HG03442 (cell line): ENCODE data around the gene ENAH.
A peak's percentile ranks its signal among the peaks of the same experiment; 100 is the strongest.
"Not testable (repeated sequence)": the region's sequence is repeated elsewhere in the genome, so short reads cannot be mapped to it uniquely, and the experiment has no call there.

Experiments used
- ATAC-seq: cut with Tn5 transposase; IDR thresholded peaks from one replicate; pipeline ENCODE4 v1.9.1; 2021; ENCODE audit warnings: mild to moderate bottlenecking, moderate library complexity; ENCODE audit not compliant: unreplicated experiment

ENAH gene

DNA sequence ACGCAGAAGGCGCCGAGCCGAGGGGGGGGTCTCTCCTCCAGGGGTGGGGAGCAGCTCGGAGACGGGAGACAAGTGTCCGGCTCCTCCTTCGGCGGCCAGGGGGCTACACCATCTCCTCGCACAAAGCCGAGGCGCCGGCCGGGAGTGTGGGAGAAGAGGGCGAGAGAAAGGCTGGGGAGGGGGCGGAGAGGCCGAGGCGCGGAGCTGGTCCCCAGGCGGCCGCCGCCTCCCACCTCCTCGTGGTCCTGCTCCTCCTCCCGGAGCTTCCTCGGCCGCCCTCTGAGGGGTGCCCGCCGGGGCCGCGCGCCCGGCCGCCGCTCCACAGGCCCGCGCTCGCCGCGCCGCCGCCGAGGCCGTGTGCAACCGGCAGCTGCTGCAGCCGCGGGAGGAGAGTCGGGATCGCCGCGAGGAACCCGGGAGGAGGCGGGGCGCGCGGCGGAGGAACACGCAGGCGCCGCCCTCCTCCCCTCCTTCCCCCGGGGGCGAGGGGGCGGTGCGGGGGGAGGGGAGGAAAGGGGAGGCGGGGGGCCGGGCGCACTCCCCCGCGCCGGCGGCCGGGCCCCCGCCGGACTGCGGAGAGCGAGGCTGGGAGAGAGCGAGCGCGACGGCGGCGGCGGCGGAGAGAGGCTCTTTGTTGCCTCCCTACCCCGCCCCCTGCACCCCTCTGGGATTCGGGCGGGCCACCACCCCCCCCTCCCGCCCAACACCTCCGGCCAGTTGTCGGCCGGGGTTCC is at the start of gene ENAH:
Gene ENAH (minus strand): TSS at position 395 of the 734 bp plus-strand sequence. CDS start 433 bp downstream, outside the sequence.
- ATAC-seq, result peak; percentile 57

DNA sequence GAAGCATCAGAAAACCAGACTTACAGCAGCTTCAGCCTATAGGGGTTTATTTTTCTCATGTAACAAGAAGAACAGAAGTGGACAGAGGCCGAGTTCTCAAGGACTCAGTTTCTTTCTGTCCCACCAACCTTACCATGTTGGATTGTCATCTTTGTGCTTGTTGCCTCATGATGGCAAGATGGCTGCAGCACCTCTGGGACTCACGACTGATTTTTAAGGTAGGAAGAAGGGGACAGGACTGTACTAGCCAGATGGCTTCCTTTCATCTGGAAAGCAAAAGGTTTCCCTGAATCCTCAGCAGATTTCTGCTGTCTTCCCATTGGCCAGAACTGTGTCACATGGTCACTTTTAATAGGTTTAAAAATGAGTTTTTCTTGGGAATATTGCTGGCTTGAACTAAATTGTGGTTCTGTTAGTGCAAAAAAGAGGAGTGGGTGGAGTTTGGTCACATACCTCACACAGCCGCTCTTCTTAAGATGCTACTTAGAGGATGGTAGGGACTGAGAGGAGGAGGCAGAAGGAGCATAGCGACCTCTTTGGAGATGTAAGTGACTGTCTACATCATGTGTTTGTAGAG is 48.1 kb upstream of the ENAH start:
- no peak for ATAC-seq

DNA sequence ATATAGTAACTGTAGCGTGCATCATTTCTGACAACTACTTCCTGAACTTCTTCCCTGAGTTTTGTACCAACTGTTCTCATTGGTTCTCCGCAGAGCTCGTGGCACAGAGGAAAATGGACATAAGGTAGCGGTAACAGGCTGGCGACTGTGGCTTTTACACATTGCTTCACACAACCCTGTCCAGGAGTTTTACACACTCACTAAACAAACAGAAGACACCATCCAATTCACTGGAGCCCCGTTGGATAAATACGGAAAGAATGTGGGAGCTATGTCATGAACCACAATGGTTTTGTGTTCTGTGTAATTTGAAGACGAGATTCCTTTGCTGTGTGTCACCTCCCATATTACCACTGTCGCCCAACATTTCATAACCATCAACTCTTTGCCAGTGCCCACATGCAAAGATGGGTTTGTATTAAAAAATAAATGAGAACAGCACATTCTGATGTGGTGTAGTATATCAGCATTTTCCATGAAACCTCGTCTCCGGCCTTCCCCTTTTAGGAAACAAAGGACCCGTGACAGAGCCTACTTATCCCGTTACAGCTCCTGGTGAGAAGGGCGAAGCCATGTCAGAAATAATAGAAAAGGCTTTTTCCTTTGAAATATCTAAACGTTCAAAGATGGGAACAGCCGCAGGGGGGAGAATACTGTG is 47.4 kb upstream of the ENAH start:
- ATAC-seq, result no peak

DNA sequence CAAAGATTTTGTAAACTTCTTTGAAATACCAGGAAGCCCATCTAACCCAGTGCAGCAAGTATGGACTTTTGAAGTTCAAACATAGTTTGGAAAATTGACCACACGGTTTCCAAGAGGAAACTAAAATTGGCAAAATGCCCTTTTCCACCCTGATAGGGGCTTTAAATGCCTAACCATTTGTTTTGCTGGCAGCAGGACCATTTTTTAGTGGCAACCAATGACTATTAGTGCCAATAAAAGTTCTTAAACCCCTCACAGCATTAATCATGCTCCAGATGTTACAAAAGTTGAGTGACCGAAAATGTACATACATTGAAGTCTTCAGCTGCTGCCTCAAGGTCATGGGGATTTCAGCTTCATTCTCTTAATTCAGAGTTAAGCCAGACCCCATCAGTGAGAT is 46.4 kb upstream of the ENAH start:
- ATAC-seq, result no peak

DNA sequence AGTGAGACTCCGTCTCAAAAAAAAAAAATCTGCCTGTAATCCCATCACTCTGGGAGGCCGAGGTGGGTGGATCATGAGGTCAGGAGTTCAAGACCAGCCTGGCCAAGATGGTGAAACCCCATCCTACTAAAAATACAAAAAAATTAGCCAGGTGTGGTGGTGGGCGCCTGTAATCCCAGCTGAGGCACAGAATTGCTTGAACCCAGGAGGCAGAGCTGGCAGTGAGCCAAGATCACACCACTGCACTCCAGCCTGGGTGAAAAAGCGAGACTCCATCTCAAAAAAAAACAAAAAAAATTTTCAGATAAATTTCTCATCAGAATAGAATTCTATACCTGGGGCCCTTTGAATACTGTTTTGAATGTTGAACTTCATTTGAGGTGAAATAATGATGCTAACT is 45.3 kb upstream of the ENAH start:
- ATAC-seq, result not testable (repeated sequence)

DNA sequence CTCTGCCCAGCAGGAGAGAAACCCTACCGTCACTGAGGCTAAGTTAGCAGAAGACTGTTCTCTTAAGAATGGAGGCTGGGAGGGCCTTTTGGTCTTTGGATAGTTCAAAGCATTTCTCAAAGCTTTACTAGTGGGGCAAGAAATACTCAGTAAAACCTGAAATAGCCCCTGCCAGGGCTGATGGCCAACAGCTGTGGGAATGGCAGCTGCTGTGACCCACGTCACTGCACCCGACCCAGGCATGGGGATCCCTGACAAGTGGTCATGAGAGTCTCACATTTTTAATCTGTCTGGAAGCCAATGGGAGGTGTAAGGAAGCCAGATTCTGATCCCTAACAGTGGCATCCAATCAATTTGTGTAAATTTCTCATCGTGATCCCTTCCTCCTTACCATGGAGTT is 44.5 kb upstream of the ENAH start:
- ATAC-seq, result no peak

DNA sequence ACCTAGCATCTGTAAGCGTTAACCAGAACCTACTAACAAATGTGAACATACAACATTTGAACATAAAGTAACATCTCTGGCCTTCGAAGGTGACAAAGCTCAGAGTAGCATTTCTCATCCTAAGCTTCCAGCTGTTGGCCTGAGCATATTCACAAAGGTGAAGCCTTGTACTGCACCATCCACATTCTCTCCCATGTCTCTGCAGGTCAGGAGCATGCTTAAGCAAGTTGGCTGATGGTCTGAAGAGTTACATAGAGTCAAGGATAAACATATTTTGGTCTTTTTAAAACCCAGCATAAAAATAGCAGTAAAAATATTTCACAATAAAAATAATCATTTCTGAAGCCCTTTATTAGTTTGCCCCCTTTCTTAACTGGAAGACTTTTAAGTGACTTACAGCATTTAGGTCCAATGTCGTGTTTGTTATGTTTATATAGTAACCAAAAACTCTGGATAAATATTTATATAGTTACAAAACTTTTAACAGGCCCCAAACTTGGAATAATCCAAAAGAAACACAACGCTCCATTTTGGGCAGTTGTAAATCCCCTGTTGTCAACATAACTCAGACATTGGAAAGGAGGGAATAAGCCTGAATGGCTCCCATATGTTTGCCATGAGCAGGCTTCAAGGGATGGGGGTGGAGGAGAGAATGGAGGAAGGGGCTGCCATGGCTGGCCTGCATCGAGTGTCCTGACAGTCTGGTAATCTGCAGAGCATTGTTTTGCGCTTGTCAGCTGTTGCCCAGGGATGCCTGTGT is 42.8 kb upstream of the ENAH start:
- no peak for ATAC-seq

DNA sequence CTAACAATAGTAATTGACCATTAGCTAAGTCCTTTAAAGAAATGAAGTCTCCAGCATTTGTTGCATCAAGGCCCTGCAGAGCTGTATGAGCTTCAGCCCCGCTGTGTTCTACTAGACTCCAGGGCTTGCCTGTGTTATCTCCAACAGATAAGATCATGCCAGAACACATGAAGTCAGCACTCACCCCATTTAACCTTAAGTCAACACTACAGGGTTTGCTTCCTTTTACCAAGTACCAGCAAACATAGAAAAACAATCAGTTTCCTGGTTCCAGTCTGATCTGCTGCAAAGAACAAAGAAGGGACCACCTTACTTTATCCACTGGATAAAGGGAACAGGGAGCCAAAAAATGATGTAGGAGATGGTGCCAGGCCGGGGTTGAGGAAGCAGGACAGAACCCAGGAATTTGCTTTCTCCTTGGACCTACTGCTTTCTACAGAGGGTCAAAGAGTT is 41.3 kb upstream of the ENAH start:
- no peak for ATAC-seq

DNA sequence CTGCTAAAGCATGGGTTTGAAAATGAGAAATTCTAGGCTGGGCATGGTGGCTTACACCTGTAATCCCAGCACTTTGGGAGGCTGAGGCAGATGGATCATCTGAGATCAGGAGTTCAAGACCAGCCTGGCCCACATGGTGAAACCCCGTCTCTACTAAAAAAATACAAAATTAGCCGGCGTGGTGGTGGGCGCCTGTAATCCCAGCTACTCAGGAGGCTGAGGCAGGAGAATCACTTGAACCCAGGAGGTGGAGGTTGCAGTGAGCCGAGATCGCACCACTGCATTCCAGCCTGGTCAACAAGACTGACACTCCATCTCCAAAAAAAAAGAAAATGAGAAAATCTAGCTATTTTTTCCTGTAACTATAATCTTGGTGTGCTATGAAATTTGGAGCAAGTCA is 40.8 kb upstream of the ENAH start:
- ATAC-seq, result not testable (repeated sequence)

DNA sequence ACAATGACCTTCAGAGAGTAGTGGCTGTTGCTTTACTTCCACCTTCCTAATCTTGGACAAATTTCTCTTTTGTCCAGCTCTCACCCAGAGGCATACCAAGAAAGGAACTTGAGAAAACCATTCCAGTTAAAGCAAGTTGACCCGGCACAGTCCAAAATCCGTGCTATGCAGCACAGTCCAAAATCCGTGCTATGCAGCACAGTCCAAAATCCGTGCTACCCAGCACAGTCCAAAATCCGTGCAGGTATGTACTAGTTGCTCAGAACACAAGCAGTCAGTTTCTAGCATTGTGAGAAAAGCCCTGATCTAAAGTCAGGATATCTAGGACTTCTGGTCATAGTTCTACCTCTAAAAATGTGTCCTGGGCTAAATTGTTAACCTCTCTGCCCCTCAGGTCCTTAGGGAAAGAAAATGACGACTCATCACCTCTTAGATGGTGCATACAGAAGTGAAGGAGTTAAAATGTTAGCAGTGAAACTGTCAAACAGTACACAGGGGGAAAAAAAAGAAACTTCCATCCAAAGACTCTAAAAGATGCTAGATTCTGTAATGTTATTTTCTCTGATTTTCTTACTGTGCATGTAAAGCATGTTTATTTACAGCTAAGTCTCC is 40.3 kb upstream of the ENAH start:
- ATAC-seq, result no peak

DNA sequence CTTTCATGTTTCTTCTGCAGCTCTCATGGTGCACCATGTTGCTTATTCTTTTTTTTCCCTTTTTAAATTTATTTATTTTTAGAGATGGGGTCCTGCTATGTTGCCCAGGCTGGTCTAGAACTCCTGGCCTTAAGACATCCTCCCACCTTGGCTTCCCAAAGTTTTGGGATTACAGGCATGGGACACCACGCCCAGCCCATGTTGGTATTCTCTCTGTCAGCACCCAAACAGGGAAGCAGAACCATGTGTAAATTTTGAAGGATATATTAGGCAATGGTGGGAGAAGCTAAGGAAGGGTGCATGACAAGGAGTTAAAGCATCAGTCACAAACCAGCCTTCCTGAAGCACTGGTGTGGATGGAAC is 39.6 kb upstream of the ENAH start:
- ATAC-seq, result no peak

DNA sequence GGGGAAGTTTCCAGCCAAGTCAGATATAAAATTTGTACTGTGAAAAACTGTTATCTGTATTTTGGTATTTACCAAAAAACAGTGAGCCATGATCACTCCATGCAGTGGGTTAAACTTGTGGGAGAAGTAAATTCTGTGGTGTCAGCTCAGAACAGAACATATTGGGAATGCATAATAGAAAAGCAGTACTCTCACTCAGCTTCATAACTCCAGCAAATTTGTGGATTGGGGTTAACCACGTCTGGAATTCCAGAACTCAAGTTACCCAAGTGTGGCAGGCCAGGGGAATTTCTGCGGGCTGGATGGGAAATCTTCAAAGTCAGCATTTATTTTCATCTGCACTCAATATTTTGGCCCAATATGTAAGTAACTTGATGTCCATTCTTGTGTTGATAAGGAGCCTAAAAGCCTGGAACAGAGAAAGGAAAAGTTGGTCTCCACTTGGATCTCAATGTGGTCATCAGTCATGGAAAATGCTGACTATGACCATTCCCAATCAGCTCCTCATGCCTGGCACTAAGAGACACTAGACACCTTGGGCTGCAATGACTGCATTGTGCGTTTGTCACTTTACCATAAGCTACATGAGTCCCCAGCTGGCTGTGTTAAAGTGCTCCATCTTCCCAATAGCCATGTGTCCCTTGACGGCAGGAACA is 39.1 kb upstream of the ENAH start:
- ATAC-seq, result no peak

DNA sequence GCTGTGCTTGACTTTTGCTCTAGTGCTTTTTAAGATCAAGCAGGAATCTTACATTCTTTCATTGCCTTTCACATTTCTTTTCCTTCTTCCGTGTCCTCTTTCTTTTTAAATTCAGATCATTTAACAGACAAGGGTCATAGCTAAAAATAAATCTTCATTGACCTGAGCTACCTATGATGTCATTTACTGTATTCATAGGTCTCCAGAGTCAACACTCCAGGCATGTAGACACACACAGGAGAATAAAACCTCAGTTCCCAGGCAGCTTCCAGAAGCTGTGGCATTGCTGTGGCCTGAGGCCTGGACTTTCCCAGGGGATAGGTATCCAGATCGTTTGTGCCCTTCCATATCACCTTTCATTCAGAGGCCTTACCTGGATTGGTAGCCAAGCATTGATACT is 38.5 kb upstream of the ENAH start:
- ATAC-seq, result no peak

DNA sequence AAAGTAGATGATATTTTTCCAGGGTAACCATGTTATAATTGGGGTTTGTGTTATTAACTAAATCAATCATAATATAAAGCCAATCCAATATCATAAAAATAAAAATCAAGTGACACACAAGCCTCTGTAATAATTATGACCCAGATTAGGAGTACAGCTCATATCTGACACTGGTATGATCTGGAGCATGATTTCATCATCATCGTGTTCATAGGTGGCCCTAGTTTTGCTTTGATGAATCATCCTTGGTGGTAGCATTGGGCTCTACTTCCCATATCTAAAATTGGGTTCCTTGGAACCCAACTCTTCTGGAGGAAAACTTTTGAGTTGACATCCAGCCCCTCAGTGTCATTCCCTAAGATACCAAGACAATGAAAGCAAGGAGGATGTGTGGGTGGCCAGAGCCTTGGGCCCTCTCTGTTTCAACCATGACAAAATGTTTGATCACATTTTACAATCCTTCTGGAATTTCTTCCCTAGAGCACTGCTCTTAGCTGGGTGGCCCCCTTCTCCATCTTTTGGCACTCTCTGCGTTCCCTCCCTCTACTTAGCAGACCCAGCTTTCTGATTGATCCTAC is 37.0 kb upstream of the ENAH start:
- no peak for ATAC-seq

DNA sequence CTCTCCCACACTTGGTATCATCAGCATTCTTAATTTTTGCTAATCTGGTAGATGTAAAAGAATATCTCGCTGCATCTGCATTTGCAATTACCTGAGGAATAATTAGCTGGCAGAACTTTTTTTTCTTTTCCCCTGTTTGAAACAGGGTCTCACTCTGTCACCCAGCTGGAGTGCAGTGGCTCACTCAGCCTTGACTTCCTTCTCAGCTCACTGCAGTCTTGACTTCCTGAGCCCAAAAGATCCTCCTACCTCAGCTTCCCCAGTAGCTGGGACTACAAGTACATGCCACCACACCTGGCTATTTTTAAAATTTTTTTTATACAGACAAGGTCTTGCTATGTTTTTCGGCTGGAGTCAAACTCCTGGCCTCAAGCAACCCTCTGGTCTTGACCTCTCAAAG is 35.4 kb upstream of the ENAH start:
- no peak for ATAC-seq

DNA sequence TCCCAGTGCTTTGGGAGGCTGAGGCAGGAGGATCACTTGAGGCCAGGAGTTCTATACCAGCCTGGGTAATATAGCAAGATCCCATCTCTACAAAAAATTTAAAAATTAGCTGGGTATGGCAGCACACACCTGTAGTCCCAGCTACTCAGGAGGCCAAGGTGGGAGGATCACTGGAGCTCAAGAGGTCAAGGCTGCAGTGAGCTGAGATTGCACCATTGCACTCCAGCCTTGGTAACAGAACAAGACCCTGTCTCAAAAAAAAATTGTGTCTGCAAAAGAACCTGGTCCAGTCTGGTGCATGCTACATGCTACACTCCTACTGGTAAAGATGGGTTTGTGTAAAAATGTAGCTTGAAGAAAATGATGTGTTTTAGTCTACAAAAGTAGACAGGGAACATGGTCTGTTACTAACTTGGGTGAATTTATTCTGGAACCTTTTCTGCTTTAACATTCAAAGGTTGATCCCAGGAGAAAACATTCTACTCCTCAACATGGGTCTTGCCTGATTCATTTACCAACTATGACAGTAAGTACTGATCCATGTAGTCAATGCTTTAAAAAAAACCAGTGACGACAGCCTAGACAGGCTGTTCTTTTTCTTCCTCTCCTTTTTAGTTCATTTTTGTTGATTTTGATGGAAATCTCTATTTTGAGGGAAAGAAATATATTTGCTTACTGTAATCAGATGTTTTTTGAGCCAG is 32.7 kb upstream of the ENAH start:
- no peak for ATAC-seq

DNA sequence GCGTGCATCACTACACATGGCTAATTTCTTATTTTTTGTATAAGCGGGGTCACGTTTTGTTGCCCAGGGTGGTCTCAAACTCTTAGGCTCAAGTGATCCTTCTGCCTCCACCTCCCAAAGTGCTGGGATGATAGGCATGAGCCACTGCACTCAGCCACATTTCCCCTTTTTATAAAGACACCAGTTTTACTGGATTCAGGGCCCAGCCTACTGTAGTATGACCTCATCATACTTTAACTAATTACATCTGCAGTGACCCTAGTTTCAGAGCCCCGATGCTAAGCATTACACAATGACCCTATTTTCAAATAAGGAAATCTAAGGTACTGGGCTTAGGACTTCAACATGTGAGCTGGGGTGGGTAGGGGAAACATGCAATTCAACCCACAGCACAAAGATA is 31.8 kb upstream of the ENAH start:
- ATAC-seq, result no peak

DNA sequence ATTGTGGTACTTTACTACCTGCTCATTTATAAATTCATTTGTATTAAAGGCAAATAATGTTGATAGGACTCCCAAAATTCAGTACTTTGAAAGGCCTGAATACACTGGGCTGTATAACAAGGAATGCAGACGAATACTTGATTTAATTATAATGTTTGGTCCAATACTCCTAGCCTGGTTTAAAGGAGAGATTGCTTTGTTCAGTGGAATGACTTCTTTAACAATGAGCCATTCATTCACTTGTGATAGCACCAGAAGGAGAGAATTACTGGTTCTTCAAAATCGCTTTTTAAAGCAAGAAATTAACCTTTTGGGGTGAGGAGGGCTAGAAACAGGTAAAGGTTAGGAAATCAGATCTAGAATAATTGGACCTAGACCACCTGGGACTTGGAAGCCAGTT is 28.3 kb upstream of the ENAH start:
- ATAC-seq, result no peak

DNA sequence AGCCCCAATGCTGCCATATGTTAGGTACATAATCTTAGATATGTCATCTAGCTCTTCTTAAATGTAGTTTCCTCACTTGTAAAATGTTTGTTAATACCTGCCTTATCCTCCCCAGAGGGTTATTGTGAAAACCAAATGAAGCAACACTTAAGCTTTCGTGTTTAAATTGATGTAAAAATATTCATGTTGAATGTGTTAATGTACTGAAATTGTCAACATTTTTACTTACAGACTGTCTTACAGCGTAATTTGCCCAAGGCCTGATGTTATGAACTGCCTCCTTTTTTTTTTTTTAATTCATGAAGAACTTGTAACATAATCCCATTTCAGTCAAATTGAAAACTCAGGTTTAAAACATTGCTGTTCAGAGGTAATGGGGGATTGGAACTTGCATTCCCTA is 25.6 kb upstream of the ENAH start:
- no peak for ATAC-seq
